Inflammatory macrophage treated with lipopolysaccharide for 1 hour (primary cell): ENCODE measurements around the gene SHMT2.
A peak's percentile ranks its signal among the peaks of the same experiment; 100 is the strongest.

Source experiments
- DNase-seq, 2 donors: peaks; one replicate each; pipeline ENCODE4 v3.0.0-alpha.2; 2020 to 2022

SHMT2 gene

GRCh38 chr12:57229046-57229633 lies 371 bp upstream of the SHMT2 start:
- peak; percentile 52 to 54 for DNase-seq

- no peak for DNase-seq
These were observed 1.1 kb downstream of the SHMT2 start for GRCh38 chr12:57230381-57231155.

- DNase-seq, result no peak
These were observed 1.9 kb downstream of the SHMT2 start for GRCh38 chr12:57231276-57232021.

GRCh38 chr12:57232156-57232756 lies 2.7 kb downstream of the SHMT2 start:
- DNase-seq, result no peak

GRCh38 chr12:57233357-57234232 lies 4.1 kb downstream of the SHMT2 start:
- DNase-seq, result peak; percentile 50 to 76

GRCh38 chr12:57234233-57234570 lies 4.7 kb downstream of the SHMT2 start:
- no peak for DNase-seq

GRCh38 chr12:57234571-57235016 lies 5.1 kb downstream of the SHMT2 start:
- peak; percentile 60 to 67 for DNase-seq

- DNase-seq, result no peak
These were observed 5.7 kb downstream of the SHMT2 start for GRCh38 chr12:57235017-57235727.

- DNase-seq, result no peak
These were observed 6.2 kb downstream of the SHMT2 start for GRCh38 chr12:57235728-57236131.

- DNase-seq, result no peak
These were observed 6.9 kb downstream of the SHMT2 start for GRCh38 chr12:57236201-57236924.

GRCh38 chr12:57236925-57237595 lies 7.5 kb downstream of the SHMT2 start:
- DNase-seq, result no peak

- DNase-seq, result no peak
These were observed 8.1 kb downstream of the SHMT2 start for GRCh38 chr12:57237596-57237931.

- DNase-seq, result no peak
These were observed 8.7 kb downstream of the SHMT2 start for GRCh38 chr12:57237932-57238853.

GRCh38 chr12:57238854-57239554 lies 9.5 kb downstream of the SHMT2 start:
- peak; percentile 72 to 98 for DNase-seq

GRCh38 chr12:57239587-57240065 lies 10.1 kb downstream of the SHMT2 start:
- DNase-seq, result no peak

GRCh38 chr12:57240066-57240921 lies 10.8 kb downstream of the SHMT2 start:
- DNase-seq, result peak; percentile 40 to 47

- DNase-seq, result no peak
These were observed 11.5 kb downstream of the SHMT2 start for GRCh38 chr12:57240926-57241401.
